ENCODE measurements around the gene CLEC2D.
"Not testable (repeated sequence)": the region's sequence is repeated elsewhere in the genome, so short reads cannot be mapped to it uniquely, and the experiment has no call there.

Gene CLEC2D

DNA sequence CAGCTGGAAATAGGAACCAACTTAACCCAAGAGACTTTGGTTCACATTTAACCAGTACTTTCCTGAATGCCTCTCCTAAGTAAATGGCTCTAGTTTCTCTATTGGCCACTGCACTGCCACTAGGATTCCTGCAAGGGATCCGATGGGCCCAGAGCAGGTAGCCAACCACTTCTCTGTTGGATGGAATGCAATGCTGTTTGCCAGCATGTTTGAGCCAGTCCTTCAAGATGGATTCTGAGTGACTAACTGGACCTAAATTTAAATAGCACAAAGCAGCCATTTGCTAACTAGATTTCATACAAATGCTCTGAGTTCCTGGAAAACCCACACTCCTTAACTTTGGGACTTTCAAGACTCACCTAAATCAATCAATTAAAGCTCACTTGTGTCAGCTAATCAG is 9.5 kb upstream of the CLEC2D start:
- DNase-seq (ENCODE audit: low read depth) = no peak

DNA sequence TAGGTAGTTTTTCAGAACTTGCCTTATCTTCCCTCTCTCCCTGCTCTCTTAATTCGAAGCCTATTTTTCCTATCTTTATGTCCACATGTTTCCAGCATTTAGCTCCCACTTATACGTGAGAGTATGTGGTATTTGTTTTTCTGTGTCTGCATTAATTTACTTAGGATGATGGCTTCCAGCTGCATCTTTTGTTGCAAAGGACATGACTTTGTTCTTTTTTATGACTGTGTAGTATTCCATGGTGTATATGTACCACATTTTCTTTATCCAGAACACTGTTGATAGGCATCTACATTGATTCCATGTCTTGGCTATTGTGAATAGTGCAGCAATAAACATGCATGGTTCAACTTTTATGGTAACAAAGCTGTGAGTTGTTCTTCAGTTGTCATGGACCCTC is 7.8 kb upstream of the CLEC2D start:
- DNase-seq (ENCODE audit: low read depth) = no peak

GRCh38 chr12:9662488-9662887 is 7.0 kb upstream of the CLEC2D start:
- DNase-seq (ENCODE audit: low read depth) = no peak

DNA sequence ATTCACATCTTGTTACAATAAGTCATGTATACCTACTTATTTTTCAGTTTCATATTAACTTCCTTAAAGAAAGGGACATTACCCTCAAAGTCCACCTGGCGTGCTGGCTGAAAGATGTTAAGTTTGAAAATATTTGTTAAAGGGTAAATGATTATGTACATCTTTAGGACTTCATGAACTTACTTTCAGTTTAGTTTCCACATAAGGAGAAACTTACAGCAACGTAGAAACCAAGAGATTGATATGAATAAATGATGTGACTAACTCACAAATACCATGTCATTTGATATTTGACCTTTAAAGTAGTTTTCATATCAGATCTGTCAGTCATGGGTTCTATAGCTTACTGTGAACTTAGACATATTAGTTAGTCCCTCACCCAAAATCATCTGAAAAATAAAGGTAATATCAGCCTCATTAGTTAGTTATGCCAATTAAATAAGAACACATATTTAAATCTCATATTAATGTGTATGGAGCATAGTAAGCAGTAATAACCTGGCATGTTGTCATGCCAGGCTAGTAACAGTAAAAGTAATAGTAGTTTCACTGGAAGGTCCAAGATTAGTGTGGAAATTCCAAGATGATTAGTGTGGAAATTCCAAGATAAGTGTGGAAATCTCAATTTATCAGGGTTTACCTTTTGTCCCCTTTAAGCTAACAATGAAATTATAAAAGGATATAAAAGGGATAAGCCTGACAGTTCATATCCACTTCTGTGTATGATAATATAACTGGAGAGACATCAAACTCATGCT is 1.9 kb upstream of the CLEC2D start:
- no peak for DNase-seq (ENCODE audit: low read depth)

GRCh38 chr12:9668161-9669018 is 1.1 kb upstream of the CLEC2D start:
- no peak for DNase-seq (ENCODE audit: low read depth)

DNA sequence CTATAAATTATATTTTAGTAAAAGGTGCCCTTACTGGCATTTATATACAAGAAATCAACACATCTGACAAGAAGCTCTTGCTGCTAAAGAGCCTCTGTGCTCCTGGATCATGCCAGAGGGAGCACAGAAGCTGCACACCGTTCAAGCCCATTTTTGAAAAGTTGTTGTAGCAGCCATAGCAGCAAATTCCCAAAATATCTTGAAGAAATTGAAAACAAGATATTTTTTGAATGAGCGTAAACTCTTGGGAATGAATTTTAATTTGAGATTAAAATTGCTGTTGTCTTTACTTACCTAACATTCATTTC is 540 bp upstream of the CLEC2D start:
- no peak for DNase-seq (ENCODE audit: low read depth)

- DNase-seq (ENCODE audit: low read depth) = not testable (repeated sequence)
Observed at GRCh38 chr12:9672340-9672739, 2.8 kb downstream of the CLEC2D start.

DNA sequence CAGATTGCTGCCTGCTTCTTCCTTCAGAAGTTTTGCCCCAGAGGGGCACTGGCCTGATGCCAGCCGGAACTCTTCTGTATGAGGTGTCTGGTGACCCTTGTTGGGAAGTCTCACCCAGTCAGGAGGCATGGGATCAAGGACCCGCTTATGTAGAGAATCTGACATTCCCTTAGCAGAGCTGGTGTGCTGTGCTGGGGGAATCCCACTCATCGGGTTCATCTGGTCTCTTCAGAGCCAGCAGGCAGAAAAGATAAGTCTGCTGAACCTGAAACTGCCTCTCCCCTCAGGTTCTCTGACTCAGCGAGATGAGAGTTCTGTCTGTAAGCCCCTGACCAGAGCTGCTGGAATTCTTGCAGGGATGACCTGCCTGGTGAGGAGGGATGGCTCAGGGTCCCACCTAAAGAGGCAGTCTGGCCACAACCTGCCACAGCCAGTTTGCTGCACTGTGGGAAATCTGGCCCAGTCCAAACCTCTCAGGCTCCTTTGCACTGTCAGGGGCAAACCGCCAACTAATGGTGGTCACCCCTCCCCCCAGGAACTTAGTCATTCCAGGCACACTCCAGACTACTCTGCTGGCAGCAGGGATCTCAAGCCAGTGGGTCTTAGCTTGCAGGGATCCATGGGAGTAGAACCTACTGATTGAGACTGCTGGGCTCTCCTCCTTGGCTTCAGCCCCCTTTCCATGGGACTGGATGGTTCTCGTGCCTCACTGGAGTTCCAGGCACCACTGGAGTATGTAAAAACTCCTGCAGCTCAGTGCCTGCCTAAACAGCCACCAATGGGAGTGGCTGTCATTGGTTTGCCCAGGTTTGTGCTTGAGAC is 4.1 kb downstream of the CLEC2D start:
- DNase-seq (ENCODE audit: low read depth) = peak; percentile 37

GRCh38 chr12:9674226-9674590 is 4.7 kb downstream of the CLEC2D start:
- DNase-seq (ENCODE audit: low read depth) = no peak

GRCh38 chr12:9682508-9682907 is 13.0 kb downstream of the CLEC2D start:
- not testable (repeated sequence) for DNase-seq (ENCODE audit: low read depth)

DNA sequence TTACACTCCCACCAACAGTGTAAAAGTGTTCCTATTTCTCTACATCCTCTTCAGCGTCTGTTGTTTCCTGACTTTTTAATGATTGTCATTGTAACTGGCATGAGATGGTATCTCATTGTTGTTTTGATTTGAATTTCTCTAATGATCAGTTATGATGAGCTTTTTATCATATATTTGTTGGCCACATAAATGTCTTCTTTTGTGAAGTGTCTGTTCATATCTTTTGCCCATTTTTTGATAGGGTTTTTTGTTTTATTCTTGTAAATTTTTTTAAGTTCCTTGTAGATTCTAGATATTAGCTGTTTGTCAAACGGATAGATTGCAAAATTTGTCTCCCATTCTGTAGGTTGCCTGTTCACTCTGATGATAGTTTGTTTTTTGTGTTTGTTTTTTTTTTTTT is 13.4 kb downstream of the CLEC2D start:
- not testable (repeated sequence) for DNase-seq (ENCODE audit: low read depth)

GRCh38 chr12:9685366-9685765 is 15.9 kb downstream of the CLEC2D start:
- not testable (repeated sequence) for DNase-seq (ENCODE audit: low read depth)

GRCh38 chr12:9685915-9686314 is 16.4 kb downstream of the CLEC2D start:
- no peak for DNase-seq (ENCODE audit: low read depth)

GRCh38 chr12:9687228-9687627 is 17.7 kb downstream of the CLEC2D start:
- DNase-seq (ENCODE audit: low read depth) = no peak

DNA sequence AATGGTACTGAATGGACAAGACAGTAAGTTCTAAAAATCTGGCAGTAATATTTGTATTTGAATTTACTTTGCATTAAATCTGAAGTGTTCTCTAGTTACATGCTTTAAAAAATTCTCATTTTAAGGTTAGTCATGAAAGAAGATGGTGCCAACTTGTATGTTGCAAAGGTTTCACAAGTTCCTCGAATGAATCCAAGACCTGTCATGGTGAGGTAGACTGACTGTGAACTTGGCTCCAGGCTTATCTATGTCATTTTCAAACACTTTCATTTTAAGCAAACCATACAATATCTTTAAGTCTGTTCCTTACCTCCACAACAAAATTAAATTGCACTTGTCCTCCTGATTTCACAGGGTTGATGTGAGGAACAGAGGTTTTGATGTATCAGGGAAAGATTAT is 23.4 kb downstream of the CLEC2D start:
- no peak for DNase-seq (ENCODE audit: low read depth)

- no peak for DNase-seq (ENCODE audit: low read depth)
Observed at GRCh38 chr12:9694241-9694640, 24.7 kb downstream of the CLEC2D start.

- not testable (repeated sequence) for DNase-seq (ENCODE audit: low read depth)
Observed at GRCh38 chr12:9695150-9695549, 25.6 kb downstream of the CLEC2D start.

DNA sequence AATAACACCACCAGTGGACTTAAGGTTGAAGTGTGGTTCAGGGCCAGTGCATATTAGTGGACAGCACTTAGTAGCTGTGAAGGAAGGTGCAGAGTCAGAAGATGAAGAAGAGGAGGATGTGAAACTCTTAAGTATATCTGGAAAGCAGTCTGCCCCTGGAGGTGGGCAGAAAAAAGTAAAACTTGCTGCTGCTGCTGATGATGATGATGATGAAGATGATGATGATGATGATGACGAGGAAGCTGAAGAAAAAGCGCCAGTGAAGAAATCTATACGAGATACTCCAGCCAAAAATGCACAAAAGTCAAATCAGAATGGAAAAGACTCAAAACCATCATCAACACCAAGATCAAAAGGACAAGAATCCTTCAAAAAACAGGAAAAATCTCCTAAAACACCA is 26.1 kb downstream of the CLEC2D start:
- DNase-seq (ENCODE audit: low read depth) = not testable (repeated sequence)

GRCh38 chr12:9697619-9698018 is 28.1 kb downstream of the CLEC2D start:
- no peak for DNase-seq (ENCODE audit: low read depth)

DNA sequence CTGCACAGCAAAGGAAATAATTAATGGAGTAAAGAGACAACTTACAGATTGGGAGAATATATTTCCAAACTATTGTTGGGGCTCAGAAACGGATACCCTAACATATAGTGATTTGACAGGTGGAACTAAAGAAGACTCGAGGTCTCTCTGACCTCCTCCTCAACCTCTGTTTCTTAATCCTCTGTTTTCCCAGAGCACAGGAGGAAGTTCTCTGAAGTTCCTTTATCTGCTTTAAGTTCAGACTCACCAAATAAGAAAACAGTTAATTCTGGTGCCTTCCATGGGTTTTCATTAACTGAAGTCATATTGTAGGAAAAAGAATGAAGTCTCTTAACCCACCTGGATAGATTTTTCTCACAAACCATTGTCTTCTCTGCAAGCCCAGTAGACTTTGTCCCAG is 29.2 kb downstream of the CLEC2D start:
- no peak for DNase-seq (ENCODE audit: low read depth)

DNA sequence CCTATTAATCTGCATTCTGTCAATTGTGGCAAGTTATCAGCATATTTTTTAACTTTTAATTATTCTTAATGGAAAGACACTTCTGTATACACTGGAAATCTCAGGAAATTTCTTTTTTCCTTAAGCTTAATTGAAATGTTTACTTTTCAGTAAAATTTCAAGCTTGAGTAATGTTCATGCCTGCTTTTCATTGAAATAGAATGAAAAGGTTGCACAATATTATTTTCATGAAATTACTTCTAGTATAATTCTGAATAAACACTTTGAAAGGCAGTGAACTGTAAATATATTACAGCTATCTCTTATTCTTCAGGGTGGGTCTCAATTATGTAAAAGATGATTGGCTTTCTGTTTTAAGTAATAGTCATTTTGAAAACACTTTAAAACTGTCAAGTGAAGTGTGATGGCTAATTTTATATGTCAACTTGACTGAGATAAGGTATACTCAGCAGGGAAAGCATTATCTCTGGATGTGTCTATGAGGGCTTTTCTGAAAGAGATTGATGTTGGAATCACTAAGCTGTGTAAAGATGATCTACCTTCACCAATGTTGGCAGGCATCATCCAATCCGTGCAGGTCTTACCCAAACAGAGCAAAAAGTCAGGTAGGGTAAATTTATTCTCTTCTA is 29.9 kb downstream of the CLEC2D start:
- no peak for DNase-seq (ENCODE audit: low read depth)

- DNase-seq (ENCODE audit: low read depth) = no peak
Observed at GRCh38 chr12:9699898-9700605, 30.5 kb downstream of the CLEC2D start.

All from activated T-helper 9 cell treated with anti-CD3 and anti-CD28 coated beads, Interleukin-2, amount 50 U/mL, for 16 hours (primary cell).